HT-29 (cell line): ENCODE data around the gene ZNF782. TPM values are rescaled to one million over a fixed set of nuclear protein-coding genes. Genes with fewer than 3 reads are reported as not detected.
"Not testable (repeated sequence)": the region's sequence is repeated elsewhere in the genome, so short reads cannot be mapped to it uniquely, and the experiment has no call there.

ENCODE experiments used
- DNase-seq: peaks from one replicate; pipeline ENCODE4 v3.0.0-alpha.2; 2015; ENCODE audit warnings: low spot score
- total RNA-seq: library from RNA; depleted of rRNA; stranded (reverse); fragments of >200 nt; shearing (Covaris generic); gene quantifications from 2 replicates; pipeline ENCODE4 v1.2.3, GENCODE V29; 2014; rRNA removed

Gene ZNF782
- total RNA-seq, result 2.6 and 11.1 TPM in 2 replicates

- peak; percentile 94 for DNase-seq
These were observed at the start of gene ZNF782 for GRCh38 chr9:96853781-96854650. Gene ZNF782, minus strand, starts transcription at chr9:96854514. Its CDS starts 2,553 bp downstream, at chr9:96851961.

DNA sequence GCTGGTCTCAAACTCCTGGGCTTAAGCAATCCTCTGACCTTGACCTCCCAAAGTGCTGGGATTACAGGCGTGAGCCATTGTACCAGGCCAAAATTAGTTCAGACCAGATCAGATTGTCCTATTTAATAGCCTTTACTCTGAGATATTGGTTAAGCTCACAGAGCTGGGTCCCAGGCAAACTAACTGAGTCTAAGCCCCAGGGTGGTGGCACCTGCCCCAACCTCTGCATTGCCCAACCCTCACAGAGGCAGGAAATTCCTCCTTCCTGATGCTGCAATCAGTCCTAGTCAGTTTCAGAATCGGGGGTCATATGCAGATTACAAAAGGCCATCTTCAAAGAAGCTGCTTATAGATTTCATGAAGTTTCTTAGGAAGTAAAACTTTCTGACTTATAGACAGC is 45.7 kb upstream of the ZNF782 start:
- not testable (repeated sequence) for DNase-seq

GRCh38 chr9:96892131-96892530 is 37.8 kb upstream of the ZNF782 start:
- no peak for DNase-seq

DNA sequence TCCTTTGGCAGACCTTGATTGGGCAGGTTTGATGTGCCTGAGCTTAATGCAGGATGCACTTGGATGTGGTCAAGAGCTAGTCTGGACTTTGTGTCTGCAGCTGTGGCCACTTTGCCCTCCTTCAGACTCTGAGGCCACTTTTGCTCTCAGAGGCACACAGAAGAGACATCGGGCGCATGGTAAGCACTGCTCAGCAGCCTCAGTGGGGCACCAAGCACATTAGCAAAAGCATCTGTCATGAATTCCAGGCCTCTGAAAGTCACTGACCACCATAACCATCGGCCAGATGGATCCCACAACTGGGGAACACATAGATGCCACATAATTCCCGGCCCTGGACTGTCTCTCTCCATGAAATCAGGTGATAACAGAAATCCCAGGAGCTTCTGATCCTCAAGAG is 34.3 kb upstream of the ZNF782 start:
- no peak for DNase-seq

GRCh38 chr9:96885424-96885823 is 31.1 kb upstream of the ZNF782 start:
- no peak for DNase-seq

DNA sequence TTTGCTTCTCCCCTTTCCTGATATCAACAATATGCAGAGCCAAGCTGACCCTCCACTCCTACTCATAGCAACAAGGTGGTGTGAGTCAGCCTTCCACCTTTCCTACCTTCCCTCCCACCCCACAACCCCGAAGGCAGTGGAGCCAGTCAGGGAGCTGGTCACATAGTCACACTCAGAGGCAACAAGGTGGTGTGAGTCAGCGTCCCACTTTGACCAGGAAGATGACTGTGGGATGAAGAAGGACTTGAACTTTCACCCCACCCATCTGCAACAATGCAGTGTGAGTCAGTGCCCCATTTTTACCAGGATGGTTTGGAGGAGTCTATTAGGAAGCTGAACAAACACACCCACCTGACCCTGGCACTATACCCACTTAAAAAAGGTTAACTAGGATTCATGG is 30.1 kb upstream of the ZNF782 start:
- DNase-seq, result peak; percentile 72

- no peak for DNase-seq
These were observed 29.6 kb upstream of the ZNF782 start for GRCh38 chr9:96883922-96884321.

GRCh38 chr9:96877269-96877668 is 23.0 kb upstream of the ZNF782 start:
- no peak for DNase-seq

GRCh38 chr9:96875461-96876142 is 21.3 kb upstream of the ZNF782 start:
- peak; percentile 89 for DNase-seq

DNA sequence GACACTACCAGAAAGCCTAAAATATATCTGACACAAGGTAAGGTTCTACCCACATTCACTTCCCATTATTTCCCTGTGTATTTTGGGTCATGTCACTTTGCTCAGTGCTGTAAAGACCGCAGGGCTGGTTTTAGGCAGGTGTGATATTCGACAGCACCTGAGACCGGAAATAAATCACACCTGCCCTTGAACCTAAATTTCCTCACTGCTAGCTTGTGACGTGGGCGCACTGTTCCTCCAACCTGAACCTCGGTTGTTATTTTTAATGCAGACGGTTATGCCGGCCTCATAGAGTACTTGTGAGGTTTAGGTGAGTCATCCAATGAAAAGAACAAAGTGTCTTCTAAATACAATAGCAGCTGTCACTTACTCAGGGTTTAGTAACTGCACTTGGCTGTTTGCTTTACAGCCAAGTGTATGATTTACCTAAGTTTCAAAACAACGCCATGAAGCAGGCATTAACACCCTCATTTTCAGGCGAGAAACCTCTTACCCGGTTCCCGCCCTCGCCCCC is 20.7 kb upstream of the ZNF782 start:
- DNase-seq, result peak; percentile 87

DNA sequence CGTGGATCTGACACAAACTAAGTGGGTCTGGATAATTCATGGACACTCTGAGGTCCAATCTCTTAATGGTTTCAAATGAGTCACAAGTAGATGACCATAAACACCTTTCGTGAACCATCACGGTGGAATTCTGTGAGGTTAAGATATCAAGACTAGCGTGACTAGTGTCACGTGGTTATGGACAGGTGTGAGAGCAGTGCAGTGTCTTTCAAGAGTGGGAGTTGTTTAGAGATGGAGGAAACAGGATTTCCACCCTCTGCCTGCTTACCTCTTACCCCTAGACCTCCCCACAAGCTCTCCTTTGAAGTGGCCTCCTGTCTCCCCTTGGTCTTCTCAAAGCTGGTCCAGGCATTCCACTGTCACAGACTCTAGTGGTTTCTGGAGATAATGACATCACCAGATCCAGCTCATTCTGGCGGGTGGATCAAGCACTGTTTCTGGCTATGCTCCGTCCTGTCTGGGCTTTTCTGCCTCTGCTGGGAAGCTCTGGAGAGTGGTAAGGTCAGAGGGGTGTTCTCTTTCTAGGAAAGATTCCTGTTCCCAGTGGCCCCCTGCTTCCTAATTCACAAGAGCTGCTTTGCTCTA is 20.0 kb upstream of the ZNF782 start:
- no peak for DNase-seq

DNA sequence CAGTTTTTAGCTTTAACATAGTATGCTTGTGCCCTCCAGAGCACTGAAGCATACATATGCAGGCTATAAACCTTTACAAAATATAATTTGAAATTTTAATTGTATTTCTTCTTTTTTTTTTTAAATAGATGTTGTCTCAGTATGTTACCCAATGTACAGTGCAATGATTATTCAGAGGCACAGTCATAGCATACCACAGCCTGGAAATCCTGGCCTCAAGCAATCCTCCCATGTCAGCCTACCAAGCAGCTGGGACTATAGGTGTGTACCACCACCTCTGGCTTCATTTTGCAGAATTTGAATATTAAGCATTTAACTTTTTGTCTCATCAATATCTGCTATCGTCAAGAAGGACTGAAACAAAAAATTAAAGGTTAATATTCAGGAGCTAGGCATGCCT is 16.9 kb upstream of the ZNF782 start:
- no peak for DNase-seq

DNA sequence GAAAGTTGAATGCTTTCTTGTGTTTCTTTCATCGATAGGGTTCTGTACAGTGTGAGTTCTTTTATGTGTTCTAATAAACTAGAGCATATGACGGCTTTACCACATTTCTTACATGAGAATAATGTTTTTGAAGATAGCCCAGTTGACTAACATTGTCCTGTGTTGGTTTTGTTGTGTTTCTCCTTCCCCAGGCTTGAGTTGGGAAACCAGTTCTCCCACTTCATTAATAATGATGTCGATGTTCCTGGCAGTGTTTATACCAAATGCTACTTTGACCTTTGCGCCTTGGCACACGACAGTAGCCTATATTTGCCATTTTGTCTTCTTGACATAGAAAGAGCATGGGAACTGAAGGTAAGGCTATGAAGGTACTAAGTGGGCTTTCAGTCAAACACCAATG is 14.4 kb upstream of the ZNF782 start:
- peak; percentile 93 for DNase-seq

GRCh38 chr9:96867079-96867804 is 12.9 kb upstream of the ZNF782 start:
- DNase-seq, result no peak

DNA sequence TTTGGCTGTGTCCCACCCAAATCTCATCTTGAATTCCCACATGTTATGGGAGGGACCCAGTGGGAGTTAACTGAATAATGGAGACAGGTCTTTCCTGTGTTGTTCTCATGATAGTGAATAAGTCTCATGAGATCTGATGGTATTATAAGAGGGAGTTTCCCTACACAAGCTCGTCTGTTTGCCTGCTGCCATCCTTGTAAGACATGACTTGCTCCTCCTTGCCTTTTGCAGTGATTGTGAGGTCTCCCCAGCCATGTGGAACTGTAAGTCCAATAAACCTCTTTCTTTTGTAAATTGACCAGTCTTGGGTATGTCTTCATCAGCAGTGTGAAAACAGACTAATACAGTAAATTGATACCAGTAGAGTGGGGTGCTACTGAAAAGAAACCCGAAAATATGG is 10.9 kb upstream of the ZNF782 start:
- DNase-seq, result not testable (repeated sequence)

DNA sequence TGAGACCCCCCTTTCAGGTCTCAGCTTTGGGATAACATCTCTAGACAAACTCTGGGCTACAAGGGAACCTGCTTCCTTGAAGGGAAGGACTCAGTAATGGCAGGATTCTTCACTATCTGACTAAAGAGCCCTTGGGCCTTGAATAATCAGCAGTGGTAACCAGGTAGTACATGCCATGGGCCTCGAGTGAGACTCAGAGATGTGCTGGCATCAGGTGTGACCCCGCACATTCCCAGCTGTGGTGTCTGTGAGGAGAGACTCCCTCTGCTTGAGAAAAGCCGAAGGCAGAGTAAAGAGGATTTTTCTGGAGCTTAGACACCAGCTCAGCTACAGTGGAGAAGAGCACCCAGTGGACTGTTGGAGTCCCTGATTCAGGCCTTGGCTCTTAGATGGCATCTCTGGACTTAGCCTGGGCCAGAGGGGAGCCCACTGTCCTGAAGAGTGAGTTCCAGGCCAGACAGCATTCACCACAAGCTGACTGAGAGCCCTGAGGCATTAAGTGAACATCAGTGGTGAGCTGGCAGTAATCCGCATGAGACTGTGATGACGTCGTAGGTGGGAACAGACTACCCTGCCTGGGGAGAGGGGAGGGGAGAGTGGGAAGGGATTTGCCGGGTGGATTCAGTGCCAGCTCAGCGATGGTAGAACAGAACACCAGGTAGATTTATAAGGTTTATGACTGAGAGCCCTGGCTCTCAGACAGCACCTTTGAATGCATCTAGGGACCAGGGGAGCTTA is 5.3 kb upstream of the ZNF782 start:
- DNase-seq, result no peak

DNA sequence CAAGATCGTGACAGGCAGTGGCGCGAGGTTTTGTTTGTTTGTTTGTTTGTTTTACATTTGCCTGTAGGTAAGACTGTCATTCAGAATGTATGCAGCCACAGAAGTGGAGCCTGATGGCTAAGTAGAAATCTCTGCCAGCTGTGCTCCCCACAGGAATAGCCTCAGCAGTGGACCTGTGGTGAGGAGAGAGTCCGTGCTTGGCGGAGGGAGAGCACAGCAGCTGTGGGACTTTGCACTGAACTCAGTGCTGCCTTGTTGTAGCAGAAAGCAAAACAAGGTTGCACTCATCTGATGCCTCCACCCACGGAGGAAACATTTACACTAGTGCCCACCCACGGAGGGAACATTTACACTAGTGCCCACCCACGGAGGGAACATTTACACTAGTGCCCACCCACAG is 4.4 kb upstream of the ZNF782 start:
- no peak for DNase-seq

DNA sequence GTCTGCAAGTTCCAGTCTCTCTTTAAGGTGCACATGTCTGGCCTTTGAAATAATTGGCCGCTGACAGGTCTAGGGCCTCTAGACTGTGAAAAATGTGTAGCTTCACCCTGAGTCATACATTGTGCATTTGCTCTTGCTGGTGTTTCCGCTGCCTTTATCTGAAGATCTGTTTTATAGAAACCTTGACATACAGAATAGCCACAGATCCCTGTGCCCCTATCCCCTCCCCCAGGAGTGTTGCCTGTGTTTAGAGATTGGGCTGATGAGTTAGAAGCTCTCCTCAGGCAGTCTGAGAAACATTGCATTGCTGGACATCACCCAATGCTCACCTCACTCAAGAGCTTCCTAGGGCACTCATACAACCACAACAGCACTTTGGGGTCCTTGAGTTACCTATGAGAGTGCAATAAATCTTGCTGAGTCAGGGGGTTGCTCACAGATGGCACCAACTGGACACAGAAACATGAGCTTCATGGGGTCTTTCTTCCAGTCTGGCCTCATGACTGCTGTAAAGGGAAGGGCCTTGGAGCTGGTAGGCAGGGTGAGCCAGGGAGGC is 3.8 kb upstream of the ZNF782 start:
- peak; percentile 63 for DNase-seq

DNA sequence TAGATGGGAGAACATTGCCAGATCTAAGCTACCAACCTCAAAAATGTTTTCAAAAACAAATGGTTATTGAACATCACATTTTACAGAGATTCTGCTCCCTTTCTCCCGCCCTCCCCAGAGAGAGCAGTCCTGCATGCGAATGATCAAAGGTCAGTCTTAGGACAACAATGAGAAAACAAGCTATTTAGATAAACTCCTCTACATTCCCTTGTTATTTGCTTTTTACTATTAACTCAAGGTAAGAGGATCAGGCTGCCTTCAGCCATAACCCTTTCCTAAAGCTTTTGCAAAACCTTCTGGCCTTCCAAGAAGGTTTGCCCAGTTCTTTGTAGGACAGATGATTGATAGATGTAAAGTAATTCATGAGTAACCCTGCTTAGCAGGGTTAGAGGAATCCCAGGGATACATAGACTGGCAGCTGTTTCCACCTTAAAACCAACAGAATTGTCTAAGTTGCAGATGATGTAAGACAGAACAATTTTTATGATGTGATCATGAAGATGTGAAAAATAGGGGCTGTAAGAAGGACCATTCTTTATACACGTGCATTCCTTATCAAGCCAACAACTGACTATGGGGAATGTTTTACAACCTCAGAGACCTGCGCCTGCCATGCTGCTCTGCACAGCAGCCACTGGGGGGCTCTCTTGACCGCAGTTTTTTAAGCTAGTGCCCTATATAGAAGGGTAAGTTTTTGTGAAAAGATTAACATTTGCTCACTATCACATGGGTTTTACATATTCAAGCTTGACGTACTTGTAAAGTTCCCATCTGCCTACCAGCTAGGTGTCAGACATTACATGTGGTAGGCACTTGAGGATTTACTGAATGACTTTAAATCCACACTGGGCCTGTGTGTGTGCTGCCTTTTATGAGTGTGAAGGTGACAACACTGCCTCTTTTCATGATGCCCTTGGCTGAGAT is 2.3 kb upstream of the ZNF782 start:
- peak; percentile 88 for DNase-seq
